NB4 (cell line): ENCODE results near the gene PEAK1.

Experiments used
- DNase-seq: peaks from one replicate; pipeline ENCODE4 v3.0.0; 2010; ENCODE audit warnings: low read depth
- H3K4me3 ChIP-seq: one replicate; pipeline ENCODE4 v1.5.1; 2011; ENCODE audit warnings: mild to moderate bottlenecking, low read depth, low read length, moderate library complexity
- MYC ChIP-seq: IDR thresholded peaks from 2 replicates; pipeline ENCODE4 v1.6.1; 2011; ENCODE audit warnings: low read depth, low read length
- POLR2A ChIP-seq: IDR thresholded peaks from 2 replicates; pipeline ENCODE4 v1.6.1; 2011; ENCODE audit warnings: mild to moderate bottlenecking; ENCODE audit not compliant: insufficient read length; ENCODE audit errors: extremely low read depth
- TF ChIP-seq, protein P1 (sequence below): IDR thresholded peaks from 2 replicates; pipeline ENCODE4 v1.6.1; 2011; ENCODE audit warnings: low read depth, low read length
- TF ChIP-seq, protein P2 (sequence below): IDR thresholded peaks from one replicate; pipeline ENCODE4 v1.5.1; 2012; ENCODE audit warnings: low read depth, low read length

The PEAK1 gene

GRCh38 chr15:77391372-77391951 is 28.4 kb downstream of the PEAK1 start:
- TF ChIP-seq, protein P1, sequence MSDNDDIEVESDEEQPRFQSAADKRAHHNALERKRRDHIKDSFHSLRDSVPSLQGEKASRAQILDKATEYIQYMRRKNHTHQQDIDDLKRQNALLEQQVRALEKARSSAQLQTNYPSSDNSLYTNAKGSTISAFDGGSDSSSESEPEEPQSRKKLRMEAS, result no peak
- DNase-seq, result no peak
- no peak overlapping the region for H3K4me3 ChIP-seq

- peak; percentile 14 for DNase-seq
- TF ChIP-seq, protein P2, sequence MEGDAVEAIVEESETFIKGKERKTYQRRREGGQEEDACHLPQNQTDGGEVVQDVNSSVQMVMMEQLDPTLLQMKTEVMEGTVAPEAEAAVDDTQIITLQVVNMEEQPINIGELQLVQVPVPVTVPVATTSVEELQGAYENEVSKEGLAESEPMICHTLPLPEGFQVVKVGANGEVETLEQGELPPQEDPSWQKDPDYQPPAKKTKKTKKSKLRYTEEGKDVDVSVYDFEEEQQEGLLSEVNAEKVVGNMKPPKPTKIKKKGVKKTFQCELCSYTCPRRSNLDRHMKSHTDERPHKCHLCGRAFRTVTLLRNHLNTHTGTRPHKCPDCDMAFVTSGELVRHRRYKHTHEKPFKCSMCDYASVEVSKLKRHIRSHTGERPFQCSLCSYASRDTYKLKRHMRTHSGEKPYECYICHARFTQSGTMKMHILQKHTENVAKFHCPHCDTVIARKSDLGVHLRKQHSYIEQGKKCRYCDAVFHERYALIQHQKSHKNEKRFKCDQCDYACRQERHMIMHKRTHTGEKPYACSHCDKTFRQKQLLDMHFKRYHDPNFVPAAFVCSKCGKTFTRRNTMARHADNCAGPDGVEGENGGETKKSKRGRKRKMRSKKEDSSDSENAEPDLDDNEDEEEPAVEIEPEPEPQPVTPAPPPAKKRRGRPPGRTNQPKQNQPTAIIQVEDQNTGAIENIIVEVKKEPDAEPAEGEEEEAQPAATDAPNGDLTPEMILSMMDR, result no peak
- no peak for TF ChIP-seq MYC
- TF ChIP-seq, protein P1, result no peak
- TF ChIP-seq POLR2A, result no peak
- no peak overlapping the region for H3K4me3 ChIP-seq
These were observed 32.4 kb downstream of the PEAK1 start for GRCh38 chr15:77387365-77388105.

- TF ChIP-seq POLR2A (no peak), MYC (no peak)
- TF ChIP-seq, protein P2, result no peak
- TF ChIP-seq, protein P1, result no peak
- no peak for DNase-seq
- no peak overlapping the region for H3K4me3 ChIP-seq
These were observed 33.3 kb downstream of the PEAK1 start for GRCh38 chr15:77386626-77387025.

GRCh38 chr15:77384589-77385359 is 35.1 kb downstream of the PEAK1 start:
- H3K4me3 ChIP-seq, result no peak overlapping the region

GRCh38 chr15:77384086-77384485 is 35.8 kb downstream of the PEAK1 start:
- DNase-seq, result no peak
- H3K4me3 ChIP-seq, result no peak overlapping the region
- TF ChIP-seq, protein P2, result no peak
- no peak for TF ChIP-seq MYC
- TF ChIP-seq, protein P1, result no peak
- no peak for TF ChIP-seq POLR2A

More at GRCh38 chr15:77384589-77385359, 35.1 kb downstream of the PEAK1 start:
- no peak for DNase-seq
- TF ChIP-seq MYC, result no peak
- TF ChIP-seq, protein P1, result no peak
- TF ChIP-seq, protein P2, result no peak
- no peak for TF ChIP-seq POLR2A

- TF ChIP-seq, protein P1, result no peak
- TF ChIP-seq MYC (no peak), POLR2A (no peak)
- TF ChIP-seq, protein P2, result no peak
These were observed 39.9 kb downstream of the PEAK1 start for GRCh38 chr15:77380033-77380432.

More at GRCh38 chr15:77380033-77380432, 39.9 kb downstream of the PEAK1 start:
- no peak overlapping the region for H3K4me3 ChIP-seq
- no peak for DNase-seq
